Mucosa of rectum (tissue), 2 donors: ENCODE measurements around the gene SYNGR1.
"Not testable (repeated sequence)": the region's sequence is repeated elsewhere in the genome, so short reads cannot be mapped to it uniquely, and the experiment has no call there.

Experiments used
- H3K27ac ChIP-seq, 2 donors: one replicate each; pipeline ENCODE4 v1.7.0; 2013; ENCODE audit warnings: inconsistent platforms in 2 of 2, low read depth in 2 of 2, low read length in 2 of 2
- H3K27me3 ChIP-seq, 2 donors: one replicate each; pipeline ENCODE4 v1.7.0; 2013; ENCODE audit warnings: low read length in 2 of 2; ENCODE audit not compliant: control insufficient read depth in 2 of 2, insufficient read depth in 2 of 2
- H3K36me3 ChIP-seq, 2 donors: one replicate each; pipeline ENCODE4 v1.7.0; 2013; ENCODE audit warnings: low read length in 2 of 2; ENCODE audit not compliant: control insufficient read depth in 2 of 2, insufficient read depth in 2 of 2
- H3K4me1 ChIP-seq, 2 donors: one replicate each; pipeline ENCODE4 v1.7.0; 2013; ENCODE audit warnings: low read length in 2 of 2, mild to moderate bottlenecking in 1 of 2; ENCODE audit not compliant: control insufficient read depth in 2 of 2, insufficient read depth in 2 of 2
- H3K4me3 ChIP-seq, 2 donors: one replicate each; pipeline ENCODE4 v1.7.0; 2013; ENCODE audit warnings: low read length in 2 of 2
- H3K9ac ChIP-seq, 2 donors: one replicate each; pipeline ENCODE4 v1.7.0; 2013; ENCODE audit warnings: low read length in 2 of 2, low read depth in 1 of 2, mild to moderate bottlenecking in 1 of 2
- H3K9me3 ChIP-seq, 2 donors: one replicate each; pipeline ENCODE4 v1.7.0; 2013; ENCODE audit warnings: low read length in 2 of 2; ENCODE audit not compliant: control insufficient read depth in 2 of 2
- donor health status: healthy.
- donor health status: Normal muscosa, but diverticular disease.

Gene SYNGR1

GRCh38 chr22:39405346-39406085 lies 55.7 kb downstream of the SYNGR1 start:
- Histone ChIP-seq H3K4me3 (no peak overlapping the region), H3K36me3 (peaks cover 3 to 14% of the 10 kb centered on the region in 2 donors), H3K9ac (no peak overlapping the region), H3K9me3 (no peaks in the 10 kb centered on the region), H3K27me3 (no peaks in the 10 kb centered on the region), H3K4me1 (peaks cover under 1 to 2% of the 10 kb centered on the region in 2 donors), H3K27ac (no peak overlapping the region)

GRCh38 chr22:39408173-39408572 lies 58.4 kb downstream of the SYNGR1 start:
- Histone ChIP-seq H3K36me3 (peaks cover 3 to 8% of the 10 kb centered on the region in 2 donors), H3K9me3 (no peaks in the 10 kb centered on the region), H3K27me3 (no peaks in the 10 kb centered on the region), H3K9ac (no peak overlapping the region), H3K4me3 (no peak overlapping the region), H3K27ac (no peak overlapping the region), H3K4me1 (peaks cover 2% of the 10 kb centered on the region in 2 donors)

- no peak overlapping the region for H3K27ac ChIP-seq
- no peak overlapping the region for H3K4me3 ChIP-seq
- no peaks in the 10 kb centered on the region for H3K27me3 ChIP-seq
- H3K36me3 ChIP-seq = peaks cover 3 to 7% of the 10 kb centered on the region in 2 donors
- no peak overlapping the region for H3K9ac ChIP-seq
- no peaks in the 10 kb centered on the region for H3K9me3 ChIP-seq
- peaks cover 2% of the 10 kb centered on the region in 2 donors for H3K4me1 ChIP-seq
These were observed 59.0 kb downstream of the SYNGR1 start for GRCh38 chr22:39408807-39409206.

GRCh38 chr22:39409516-39410029 lies 59.8 kb downstream of the SYNGR1 start:
- peaks cover 2 to 5% of the 10 kb centered on the region in 2 donors for H3K4me1 ChIP-seq
- no peaks in the 10 kb centered on the region for H3K27me3 ChIP-seq
- no peak overlapping the region for H3K27ac ChIP-seq
- H3K9ac ChIP-seq = no peak overlapping the region
- peaks cover 3 to 4% of the 10 kb centered on the region in 2 donors for H3K36me3 ChIP-seq
- H3K9me3 ChIP-seq = no peaks in the 10 kb centered on the region
- no peak overlapping the region for H3K4me3 ChIP-seq

- peaks cover 2 to 6% of the 10 kb centered on the region in 2 donors for H3K4me1 ChIP-seq
These were observed 60.5 kb downstream of the SYNGR1 start for GRCh38 chr22:39410264-39410663.

GRCh38 chr22:39411828-39412365 lies 62.1 kb downstream of the SYNGR1 start:
- H3K4me1 ChIP-seq, H3K9me3 ChIP-seq, H3K4me3 ChIP-seq, H3K27me3 ChIP-seq, H3K9ac ChIP-seq, H3K27ac ChIP-seq: not testable (repeated sequence)
- peaks cover 13 to 19% of the 10 kb centered on the region in 2 donors for H3K36me3 ChIP-seq

More at GRCh38 chr22:39410264-39410663, 60.5 kb downstream of the SYNGR1 start:
- Histone ChIP-seq H3K27me3 (no peaks in the 10 kb centered on the region), H3K27ac (no peak overlapping the region), H3K36me3 (peaks cover 3 to 7% of the 10 kb centered on the region in 2 donors), H3K9me3 (no peaks in the 10 kb centered on the region), H3K9ac (no peak overlapping the region), H3K4me3 (no peak overlapping the region)

- H3K4me3 ChIP-seq, H3K9me3 ChIP-seq, H3K27me3 ChIP-seq, H3K4me1 ChIP-seq, H3K9ac ChIP-seq, H3K27ac ChIP-seq: not testable (repeated sequence)
- H3K36me3 ChIP-seq = peaks cover 14 to 27% of the 10 kb centered on the region in 2 donors
These were observed 63.4 kb downstream of the SYNGR1 start for GRCh38 chr22:39413204-39413603.

GRCh38 chr22:39414377-39414776 lies 64.6 kb downstream of the SYNGR1 start:
- no peaks in the 10 kb centered on the region for H3K27me3 ChIP-seq
- H3K4me3 ChIP-seq = no peak overlapping the region
- peaks cover 2 to 6% of the 10 kb centered on the region in 2 donors for H3K4me1 ChIP-seq
- no peak overlapping the region for H3K27ac ChIP-seq
- H3K36me3 ChIP-seq = peaks cover 24 to 38% of the 10 kb centered on the region in 2 donors
- H3K9me3 ChIP-seq = no peaks in the 10 kb centered on the region
- no peak overlapping the region for H3K9ac ChIP-seq

- H3K36me3 ChIP-seq = peaks cover 29 to 41% of the 10 kb centered on the region in 2 donors
- no peaks in the 10 kb centered on the region for H3K9me3 ChIP-seq
- H3K27me3 ChIP-seq = no peaks in the 10 kb centered on the region
- H3K9ac ChIP-seq = no peak overlapping the region
- H3K27ac ChIP-seq = no peak overlapping the region
- H3K4me1 ChIP-seq = peaks cover 2 to 6% of the 10 kb centered on the region in 2 donors
- H3K4me3 ChIP-seq = no peak overlapping the region
These were observed 65.1 kb downstream of the SYNGR1 start for GRCh38 chr22:39414886-39415285.

GRCh38 chr22:39415506-39415905 lies 65.7 kb downstream of the SYNGR1 start:
- no peak overlapping the region for H3K9ac ChIP-seq
- H3K9me3 ChIP-seq = no peaks in the 10 kb centered on the region
- no peaks in the 10 kb centered on the region for H3K27me3 ChIP-seq
- H3K36me3 ChIP-seq = peaks cover 36 to 47% of the 10 kb centered on the region in 2 donors
- H3K4me3 ChIP-seq = no peak overlapping the region
- H3K27ac ChIP-seq = no peak overlapping the region
- peaks cover 2 to 6% of the 10 kb centered on the region in 2 donors for H3K4me1 ChIP-seq
